HCT116 (cell line): ENCODE measurements around the gene PNMT.

Experiments used
- CBX3 ChIP-seq: IDR thresholded peaks from 2 replicates; pipeline ENCODE4 v1.6.1; 2012; ENCODE audit warnings: low read depth
- EZH2 ChIP-seq: fragments of 200-600 bp; sonication (generic); IDR thresholded peaks from 2 replicates; pipeline ENCODE4 v1.6.1; 2017; ENCODE audit warnings: antibody characterized with exemption, mixed run types
- FOSL1 ChIP-seq: IDR thresholded peaks from 2 replicates; pipeline ENCODE4 v1.6.1; 2012; ENCODE audit warnings: low read depth
- JUND ChIP-seq: IDR thresholded peaks from 2 replicates; pipeline ENCODE4 v1.6.1; 2012
- POLR2A ChIP-seq: IDR thresholded peaks from 2 replicates; pipeline ENCODE4 v1.7.0; 2011; ENCODE audit warnings: borderline replicate concordance; ENCODE audit not compliant: insufficient read depth, insufficient read length; ENCODE audit errors: extremely low read depth
- POLR2AphosphoS5 ChIP-seq: IDR thresholded peaks from 2 replicates; pipeline ENCODE4 v1.6.1; 2011; ENCODE audit warnings: mild to moderate bottlenecking, low read depth, low read length, moderate library complexity
- SRF ChIP-seq: IDR thresholded peaks from 2 replicates; pipeline ENCODE4 v1.6.1; 2012; ENCODE audit warnings: low read depth
- TCF7L2 ChIP-seq: IDR thresholded peaks from 2 replicates; pipeline ENCODE4 v1.7.0; 2011; ENCODE audit warnings: borderline replicate concordance, inconsistent platforms; ENCODE audit not compliant: insufficient read depth, insufficient read length; ENCODE audit errors: extremely low read depth
- TF ChIP-seq, protein P1 (sequence below), 3 experiments: fragments of 200-600 bp in 1 of 3; sonication (generic) in 1 of 3; IDR thresholded peaks in 2 of 3; conservative IDR thresholded peaks in 1 of 3; 2 replicates each; pipeline ENCODE4 v1.5.1; 2012 to 2017; ENCODE audit warnings: low read depth in 2 of 3, low read length in 2 of 3, antibody characterized with exemption in 1 of 3, borderline replicate concordance in 1 of 3, control low read depth in 1 of 3, mild to moderate bottlenecking in 1 of 3, mixed read lengths in 1 of 3, mixed run types in 1 of 3, moderate library complexity in 1 of 3; ENCODE audit not compliant: insufficient read depth in 1 of 3
- TF ChIP-seq, protein P2 (sequence below): IDR thresholded peaks from 2 replicates; pipeline ENCODE4 v1.6.1; 2012
- TF ChIP-seq, protein P3 (sequence below): IDR thresholded peaks from 2 replicates; pipeline ENCODE4 v1.6.1; 2012; ENCODE audit warnings: low read depth

DNA sequence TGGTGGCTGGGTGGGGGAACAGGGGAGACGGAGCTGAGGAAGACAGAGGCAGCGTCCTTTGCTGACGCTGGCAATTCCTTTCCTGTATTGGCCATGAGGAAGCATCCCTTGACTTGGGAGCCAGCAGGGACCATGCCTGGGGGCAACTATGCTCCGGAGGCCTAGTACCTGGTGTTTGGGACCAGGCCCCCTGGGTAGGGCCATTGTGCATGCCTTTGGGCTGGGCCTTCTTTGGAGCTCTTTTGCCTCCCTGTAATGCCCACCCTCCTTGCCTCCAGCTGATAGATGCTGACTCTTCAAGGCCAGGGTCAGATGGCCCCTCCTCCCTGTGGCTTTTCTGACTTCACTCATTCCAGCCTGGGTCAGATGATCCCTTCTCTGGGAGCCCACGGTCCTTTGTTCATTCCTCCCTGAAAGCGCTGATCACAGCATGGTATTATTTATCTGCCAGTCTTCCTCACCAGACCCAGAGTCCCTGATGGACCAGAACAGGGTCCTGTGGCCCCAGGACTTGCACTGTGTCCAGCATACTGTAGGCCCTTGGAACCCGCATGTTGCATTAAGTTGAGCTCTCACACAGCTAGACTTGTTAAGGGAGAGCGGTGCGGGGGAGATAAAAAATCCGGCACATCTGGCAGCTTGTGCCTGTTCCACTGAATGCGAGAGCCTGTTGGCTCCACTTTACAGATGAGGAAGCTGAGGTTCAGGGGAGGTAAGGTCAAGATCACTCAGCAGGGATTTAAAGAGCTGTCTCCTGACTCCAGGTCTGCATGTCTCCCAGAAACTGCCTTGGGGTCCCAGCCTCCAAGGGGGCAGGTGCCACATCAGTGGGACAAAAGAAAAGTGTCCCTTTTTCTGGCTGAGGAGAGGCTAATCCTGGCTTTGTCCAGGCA, 28.4 kb upstream of the PNMT start:
- no peak for TF ChIP-seq POLR2A
- no peak for TF ChIP-seq JUND
- TF ChIP-seq EZH2, result no peak
- TF ChIP-seq, protein P1, sequence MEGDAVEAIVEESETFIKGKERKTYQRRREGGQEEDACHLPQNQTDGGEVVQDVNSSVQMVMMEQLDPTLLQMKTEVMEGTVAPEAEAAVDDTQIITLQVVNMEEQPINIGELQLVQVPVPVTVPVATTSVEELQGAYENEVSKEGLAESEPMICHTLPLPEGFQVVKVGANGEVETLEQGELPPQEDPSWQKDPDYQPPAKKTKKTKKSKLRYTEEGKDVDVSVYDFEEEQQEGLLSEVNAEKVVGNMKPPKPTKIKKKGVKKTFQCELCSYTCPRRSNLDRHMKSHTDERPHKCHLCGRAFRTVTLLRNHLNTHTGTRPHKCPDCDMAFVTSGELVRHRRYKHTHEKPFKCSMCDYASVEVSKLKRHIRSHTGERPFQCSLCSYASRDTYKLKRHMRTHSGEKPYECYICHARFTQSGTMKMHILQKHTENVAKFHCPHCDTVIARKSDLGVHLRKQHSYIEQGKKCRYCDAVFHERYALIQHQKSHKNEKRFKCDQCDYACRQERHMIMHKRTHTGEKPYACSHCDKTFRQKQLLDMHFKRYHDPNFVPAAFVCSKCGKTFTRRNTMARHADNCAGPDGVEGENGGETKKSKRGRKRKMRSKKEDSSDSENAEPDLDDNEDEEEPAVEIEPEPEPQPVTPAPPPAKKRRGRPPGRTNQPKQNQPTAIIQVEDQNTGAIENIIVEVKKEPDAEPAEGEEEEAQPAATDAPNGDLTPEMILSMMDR (IDR thresholded peaks at IDR 0.05 in 2 of 3, conservative IDR thresholded peaks at IDR 0.05 in 1 of 3; ENCODE audit: borderline replicate concordance in 1 of 3, insufficient read depth in 1 of 3, low read depth in 2 of 3, low read length in 2 of 3), result no peak
- TF ChIP-seq TCF7L2, result no peak
- TF ChIP-seq SRF, result no peak
- no peak for TF ChIP-seq POLR2AphosphoS5
- no peak for TF ChIP-seq FOSL1
- TF ChIP-seq, protein P2, sequence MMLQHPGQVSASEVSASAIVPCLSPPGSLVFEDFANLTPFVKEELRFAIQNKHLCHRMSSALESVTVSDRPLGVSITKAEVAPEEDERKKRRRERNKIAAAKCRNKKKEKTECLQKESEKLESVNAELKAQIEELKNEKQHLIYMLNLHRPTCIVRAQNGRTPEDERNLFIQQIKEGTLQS, result no peak
- TF ChIP-seq, protein P3, sequence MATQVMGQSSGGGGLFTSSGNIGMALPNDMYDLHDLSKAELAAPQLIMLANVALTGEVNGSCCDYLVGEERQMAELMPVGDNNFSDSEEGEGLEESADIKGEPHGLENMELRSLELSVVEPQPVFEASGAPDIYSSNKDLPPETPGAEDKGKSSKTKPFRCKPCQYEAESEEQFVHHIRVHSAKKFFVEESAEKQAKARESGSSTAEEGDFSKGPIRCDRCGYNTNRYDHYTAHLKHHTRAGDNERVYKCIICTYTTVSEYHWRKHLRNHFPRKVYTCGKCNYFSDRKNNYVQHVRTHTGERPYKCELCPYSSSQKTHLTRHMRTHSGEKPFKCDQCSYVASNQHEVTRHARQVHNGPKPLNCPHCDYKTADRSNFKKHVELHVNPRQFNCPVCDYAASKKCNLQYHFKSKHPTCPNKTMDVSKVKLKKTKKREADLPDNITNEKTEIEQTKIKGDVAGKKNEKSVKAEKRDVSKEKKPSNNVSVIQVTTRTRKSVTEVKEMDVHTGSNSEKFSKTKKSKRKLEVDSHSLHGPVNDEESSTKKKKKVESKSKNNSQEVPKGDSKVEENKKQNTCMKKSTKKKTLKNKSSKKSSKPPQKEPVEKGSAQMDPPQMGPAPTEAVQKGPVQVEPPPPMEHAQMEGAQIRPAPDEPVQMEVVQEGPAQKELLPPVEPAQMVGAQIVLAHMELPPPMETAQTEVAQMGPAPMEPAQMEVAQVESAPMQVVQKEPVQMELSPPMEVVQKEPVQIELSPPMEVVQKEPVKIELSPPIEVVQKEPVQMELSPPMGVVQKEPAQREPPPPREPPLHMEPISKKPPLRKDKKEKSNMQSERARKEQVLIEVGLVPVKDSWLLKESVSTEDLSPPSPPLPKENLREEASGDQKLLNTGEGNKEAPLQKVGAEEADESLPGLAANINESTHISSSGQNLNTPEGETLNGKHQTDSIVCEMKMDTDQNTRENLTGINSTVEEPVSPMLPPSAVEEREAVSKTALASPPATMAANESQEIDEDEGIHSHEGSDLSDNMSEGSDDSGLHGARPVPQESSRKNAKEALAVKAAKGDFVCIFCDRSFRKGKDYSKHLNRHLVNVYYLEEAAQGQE, result no peak
- TF ChIP-seq CBX3, result no peak
